Endodermal cell (in vitro differentiated cells): ENCODE results near the gene HLF. TPM values are rescaled to one million over a fixed set of nuclear protein-coding genes. Genes with fewer than 3 reads are reported as not detected.
A peak's percentile ranks its signal among the peaks of the same experiment; 100 is the strongest.

Experiments
- DNase-seq: peaks from one replicate; pipeline ENCODE4 v3.0.0-alpha.2; 2017
- H3K27ac ChIP-seq: 2 replicates; pipeline ENCODE4 v1.5.1; 2013; ENCODE audit warnings: mild to moderate bottlenecking, low read depth, low read length, moderate library complexity
- H3K27me3 ChIP-seq: 2 replicates; pipeline ENCODE4 v1.6.1; 2013; ENCODE audit warnings: mild to moderate bottlenecking, low read length, moderate library complexity; ENCODE audit not compliant: insufficient read depth, control insufficient read depth, poor library complexity, severe bottlenecking
- H3K36me3 ChIP-seq: 2 replicates; pipeline ENCODE4 v1.7.0; 2013; ENCODE audit warnings: mild to moderate bottlenecking, low read length, moderate library complexity; ENCODE audit not compliant: control insufficient read depth, insufficient read depth
- H3K4me1 ChIP-seq: one replicate; pipeline ENCODE4 v1.7.0; 2013; ENCODE audit warnings: low read length; ENCODE audit not compliant: control insufficient read depth, insufficient read depth
- H3K4me3 ChIP-seq: 2 replicates; pipeline ENCODE4 v1.5.1; 2013; ENCODE audit warnings: mild to moderate bottlenecking, low read length, moderate library complexity
- H3K9ac ChIP-seq: 2 replicates; pipeline ENCODE4 v1.6.1; 2013; ENCODE audit warnings: mild to moderate bottlenecking, low read length, moderate library complexity; ENCODE audit not compliant: poor library complexity, severe bottlenecking; ENCODE audit errors: extremely low read depth
- H3K9me3 ChIP-seq: 2 replicates; pipeline ENCODE4 v1.6.1; 2013; ENCODE audit warnings: mild to moderate bottlenecking, low read length, moderate library complexity; ENCODE audit not compliant: control insufficient read depth
- H3K27ac Mint-ChIP-seq: 2 replicates; pipeline ENCODE4 v1.8.0; 2020; ENCODE audit warnings: mixed read lengths
- H3K27me3 Mint-ChIP-seq: 2 replicates; pipeline ENCODE4 v1.8.0; 2021; ENCODE audit warnings: mild to moderate bottlenecking, mixed read lengths; ENCODE audit not compliant: insufficient read depth
- H3K36me3 Mint-ChIP-seq: 2 replicates; pipeline ENCODE4 v1.8.0; 2020; ENCODE audit warnings: low read depth, mixed read lengths
- H3K4me1 Mint-ChIP-seq: 2 replicates; pipeline ENCODE4 v1.8.0; 2020; ENCODE audit warnings: mixed read lengths
- H3K4me3 Mint-ChIP-seq: 2 replicates; pipeline ENCODE4 v1.8.0; 2020; ENCODE audit warnings: mild to moderate bottlenecking, moderate library complexity, mixed read lengths
- H3K9me3 Mint-ChIP-seq: 2 replicates; pipeline ENCODE4 v1.8.0; 2020; ENCODE audit warnings: mild to moderate bottlenecking, mixed read lengths
- WGBS, 2 experiments: methylation state at CpG; one replicate each; pipeline versions ENCODE4 v1.1.5 to v1.1.7; 2013; ENCODE audit warnings: missing lambda C conversion rate in 2 of 2, mixed read lengths in 1 of 2; ENCODE audit not compliant: insufficient coverage in 1 of 2, insufficient read length in 1 of 2; 5-methylcytosine and 5-hydroxymethylcytosine counted together
- total RNA-seq, 2 donors: library from RNA; stranded (reverse); fragmentation: NEBNext Ultra II Directional in 1 of 2; extraction: Animal tissue kit (Norgen Biotek cat#: 25700) in 1 of 2; gene quantifications; 2 replicates in 1 of 2; 3 replicates in 1 of 2; pipeline ENCODE4 v1.2.1, GENCODE V29; 2021
- TF ChIP-seq, protein P1 (sequence below): fragments of 200-600 bp; sonication (generic); conservative IDR thresholded peaks from 2 replicates; pipeline ENCODE4 v1.5.0; 2021; ENCODE audit warnings: antibody characterized with exemption, mild to moderate bottlenecking

The HLF gene
- total RNA-seq, 2 donors from 2014 or later = not detected

- no peaks in the 10 kb centered on the region for H3K4me1 Mint-ChIP-seq
- 86% methylated on average over 6 of the region's 6 CpGs; no CpG with 5 or more reads in 1 of the 2 experiments for WGBS, 2 experiments
- no peaks in the 10 kb centered on the region for H3K36me3 Mint-ChIP-seq
- H3K27me3 ChIP-seq = no peaks in the 10 kb centered on the region
- TF ChIP-seq, protein P1, sequence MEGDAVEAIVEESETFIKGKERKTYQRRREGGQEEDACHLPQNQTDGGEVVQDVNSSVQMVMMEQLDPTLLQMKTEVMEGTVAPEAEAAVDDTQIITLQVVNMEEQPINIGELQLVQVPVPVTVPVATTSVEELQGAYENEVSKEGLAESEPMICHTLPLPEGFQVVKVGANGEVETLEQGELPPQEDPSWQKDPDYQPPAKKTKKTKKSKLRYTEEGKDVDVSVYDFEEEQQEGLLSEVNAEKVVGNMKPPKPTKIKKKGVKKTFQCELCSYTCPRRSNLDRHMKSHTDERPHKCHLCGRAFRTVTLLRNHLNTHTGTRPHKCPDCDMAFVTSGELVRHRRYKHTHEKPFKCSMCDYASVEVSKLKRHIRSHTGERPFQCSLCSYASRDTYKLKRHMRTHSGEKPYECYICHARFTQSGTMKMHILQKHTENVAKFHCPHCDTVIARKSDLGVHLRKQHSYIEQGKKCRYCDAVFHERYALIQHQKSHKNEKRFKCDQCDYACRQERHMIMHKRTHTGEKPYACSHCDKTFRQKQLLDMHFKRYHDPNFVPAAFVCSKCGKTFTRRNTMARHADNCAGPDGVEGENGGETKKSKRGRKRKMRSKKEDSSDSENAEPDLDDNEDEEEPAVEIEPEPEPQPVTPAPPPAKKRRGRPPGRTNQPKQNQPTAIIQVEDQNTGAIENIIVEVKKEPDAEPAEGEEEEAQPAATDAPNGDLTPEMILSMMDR = no peak
- no peaks in the 10 kb centered on the region for H3K9me3 Mint-ChIP-seq
- no peak overlapping the region for H3K4me3 Mint-ChIP-seq
- H3K9ac ChIP-seq = no peak overlapping the region
- H3K27ac Mint-ChIP-seq = no peak overlapping the region
- no peaks in the 10 kb centered on the region for H3K4me1 ChIP-seq
- no peak overlapping the region for H3K4me3 ChIP-seq
- H3K27me3 Mint-ChIP-seq = no peaks in the 10 kb centered on the region
- no peaks in the 10 kb centered on the region for H3K9me3 ChIP-seq
- no peaks in the 10 kb centered on the region for H3K36me3 ChIP-seq
- no peak overlapping the region for H3K27ac ChIP-seq
- DNase-seq = peak; percentile 47
These were observed 40.7 kb downstream of the HLF start for GRCh38 chr17:55305321-55306087.

DNA sequence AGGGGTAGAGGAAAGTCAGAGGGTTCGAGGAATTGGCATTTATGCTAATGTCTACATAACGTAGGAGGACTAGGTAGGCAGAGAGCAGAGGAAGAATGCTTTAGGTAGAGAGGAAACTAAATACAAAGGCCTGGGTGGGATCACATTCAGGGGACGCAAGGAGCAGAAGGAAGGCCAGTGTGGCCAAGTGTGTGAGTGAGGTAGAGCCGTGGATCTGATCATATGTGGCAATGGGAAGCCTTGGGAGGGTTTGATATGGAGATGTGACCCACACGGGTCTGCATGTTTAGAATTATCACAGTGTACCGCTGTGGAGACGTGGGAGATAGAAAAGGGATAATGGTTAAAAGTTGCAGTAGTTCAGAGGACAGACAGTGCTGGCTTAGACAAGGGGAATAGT, 43.1 kb downstream of the HLF start:
- H3K4me1 Mint-ChIP-seq = no peaks in the 10 kb centered on the region
- peak; percentile 18 for DNase-seq
- H3K4me3 Mint-ChIP-seq = no peak overlapping the region
- H3K27ac Mint-ChIP-seq = no peak overlapping the region
- no peaks in the 10 kb centered on the region for H3K9me3 Mint-ChIP-seq
- H3K36me3 ChIP-seq = no peaks in the 10 kb centered on the region
- H3K36me3 Mint-ChIP-seq = no peaks in the 10 kb centered on the region
- H3K9ac ChIP-seq = no peak overlapping the region
- TF ChIP-seq, protein P1 = no peak
- no peak overlapping the region for H3K27ac ChIP-seq
- no peak overlapping the region for H3K4me3 ChIP-seq
- H3K4me1 ChIP-seq = no peaks in the 10 kb centered on the region
- no peaks in the 10 kb centered on the region for H3K27me3 Mint-ChIP-seq
- no peaks in the 10 kb centered on the region for H3K27me3 ChIP-seq
- H3K9me3 ChIP-seq = no peaks in the 10 kb centered on the region
- WGBS, 2 experiments = 90 to 92% methylated on average over 6 to 7 of the region's 7 CpGs

DNA sequence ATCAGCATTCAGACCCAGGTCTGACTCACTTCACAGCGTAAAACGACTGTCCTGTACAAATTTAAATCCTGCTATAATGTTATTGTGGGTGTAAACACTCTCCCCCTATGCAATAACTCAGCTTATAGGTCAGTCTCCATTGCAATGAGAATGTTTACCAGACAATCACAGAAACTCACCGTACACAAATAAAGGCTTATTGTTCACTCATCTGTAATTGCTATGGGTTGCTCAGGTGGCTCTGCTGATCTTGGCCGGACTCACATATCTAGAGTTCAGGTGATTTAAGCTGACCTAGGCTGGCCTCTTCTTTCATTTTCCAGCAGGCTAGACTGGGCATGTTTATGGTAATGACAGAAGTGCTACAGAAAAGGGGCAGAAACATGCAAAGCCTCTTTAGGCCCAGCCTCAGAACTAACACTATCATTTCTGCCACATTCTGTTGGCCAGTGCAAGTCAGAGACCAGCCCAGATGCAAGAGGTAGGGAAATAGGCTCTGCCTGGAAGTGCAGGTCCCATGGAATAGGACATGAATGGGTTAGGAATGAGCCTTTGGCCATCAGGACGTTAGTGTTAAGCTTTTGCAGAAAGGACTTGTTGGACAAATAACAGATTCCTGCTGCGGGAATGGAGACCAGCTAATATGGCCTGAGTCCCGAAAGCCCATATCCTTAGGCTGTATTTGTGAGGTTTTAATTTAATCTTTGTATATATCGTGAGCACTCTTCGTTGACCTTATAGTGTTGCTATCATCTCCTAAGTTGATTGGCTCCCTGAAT, 44.0 kb downstream of the HLF start:
- Mint-ChIP-seq H3K4me3 (no peak overlapping the region), H3K9me3 (no peaks in the 10 kb centered on the region), H3K4me1 (no peaks in the 10 kb centered on the region), H3K27me3 (no peaks in the 10 kb centered on the region), H3K27ac (no peak overlapping the region), H3K36me3 (no peaks in the 10 kb centered on the region)
- no peaks in the 10 kb centered on the region for H3K9me3 ChIP-seq
- no peaks in the 10 kb centered on the region for H3K27me3 ChIP-seq
- H3K4me3 ChIP-seq = no peak overlapping the region
- no peaks in the 10 kb centered on the region for H3K4me1 ChIP-seq
- no peaks in the 10 kb centered on the region for H3K36me3 ChIP-seq
- TF ChIP-seq, protein P1 = no peak
- no peak overlapping the region for H3K27ac ChIP-seq
- H3K9ac ChIP-seq = no peak overlapping the region
- DNase-seq = peak; percentile 29
- WGBS, 2 experiments = 93 to 96% methylated on average over 7 to 9 of the region's 9 CpGs
